Omental fat pad (tissue), 4 donors: ENCODE results near the gene MBTPS1. TPM values are rescaled to one million over a fixed set of nuclear protein-coding genes. Genes with fewer than 3 reads are reported as not detected.

Experiments
- ATAC-seq: fragments of 150-250 bp; one replicate; pipeline ENCODE4 v1.9.1; 2016; ENCODE audit warnings: mild to moderate bottlenecking, moderate library complexity; ENCODE audit not compliant: low FRiP score
- DNase-seq: peaks from one replicate; pipeline ENCODE4 v3.0.0-alpha.2; 2019; ENCODE audit warnings: low spot score
- CTCF ChIP-seq, 3 donors: fragments of 450-650 bp; IDR thresholded peaks; one replicate each; pipeline ENCODE4 v1.5.1; 2016 to 2017; ENCODE audit warnings: antibody characterized with exemption in 3 of 3, mild to moderate bottlenecking in 3 of 3, moderate library complexity in 2 of 3
- total RNA-seq, 4 donors: library from RNA; depleted of rRNA; stranded (reverse); fragments of >200 nt; gene quantifications; one replicate each; pipeline ENCODE4 v1.1.0, GENCODE V29; 2016

MBTPS1 gene
- total RNA-seq, 4 donors from 2014 or later: 75.3 to 100 (median 84.3) TPM

- no peak for TF ChIP-seq CTCF (IDR thresholded peaks at IDR 0.05)
- DNase-seq (no peak), ATAC-seq (no peak)
Observed at GRCh38 chr16:84021488-84021887, 95.3 kb downstream of the MBTPS1 start.

- DNase-seq (no peak), ATAC-seq (no peak)
- TF ChIP-seq CTCF (IDR thresholded peaks at IDR 0.05): no peak
Observed at GRCh38 chr16:84020353-84020752, 96.4 kb downstream of the MBTPS1 start.

GRCh38 chr16:84018710-84019109, 98.0 kb downstream of the MBTPS1 start:
- no peak for DNase-seq
- ATAC-seq: no peak
- TF ChIP-seq CTCF (IDR thresholded peaks at IDR 0.05): no peak

GRCh38 chr16:84016477-84016876, 100.3 kb downstream of the MBTPS1 start:
- ATAC-seq: no peak
- no peak for DNase-seq
- no peak for TF ChIP-seq CTCF (IDR thresholded peaks at IDR 0.05)

GRCh38 chr16:84015399-84015798, 101.3 kb downstream of the MBTPS1 start:
- no peak for TF ChIP-seq CTCF (IDR thresholded peaks at IDR 0.05)
- ATAC-seq: no peak

GRCh38 chr16:84014570-84015327, 102.0 kb downstream of the MBTPS1 start:
- no peak for DNase-seq
- no peak for ATAC-seq
- no peak for TF ChIP-seq CTCF (IDR thresholded peaks at IDR 0.05)

More at GRCh38 chr16:84015399-84015798, 101.3 kb downstream of the MBTPS1 start:
- DNase-seq: no peak
